ENCODE measurements around the gene LYRM2. TPM values are rescaled to one million over a fixed set of nuclear protein-coding genes. Genes with fewer than 3 reads are reported as not detected.

LYRM2 gene
- 16.9 TPM for total RNA-seq

GRCh38 chr6:89638320-89639195 is at the start of gene LYRM2:
Gene LYRM2, minus strand, starts transcription at chr6:89638747. Its CDS starts 31 bp downstream, at chr6:89638716.

Other genes with a start within 250 kb of the LYRM2 start
- gene RRAGD, start 226.5 kb downstream of the LYRM2 start, total RNA-seq, result 57.9 TPM
- gene ANKRD6, start 205.6 kb downstream of the LYRM2 start, total RNA-seq, result 22.6 TPM
- gene MDN1, start 181.0 kb upstream of the LYRM2 start, total RNA-seq, result 34.7 TPM
- gene CASP8AP2, start 191.1 kb upstream of the LYRM2 start, total RNA-seq, result 14.3 TPM

All from metanephros (tissue), 1 donor.